GM18508 (cell line): ENCODE measurements around the gene MACC1.

Source experiments
- ATAC-seq: cut with Tn5 transposase; IDR thresholded peaks from one replicate; pipeline ENCODE4 v1.9.1; 2021; ENCODE audit warnings: moderate number of reproducible peaks; ENCODE audit not compliant: insufficient read depth, unreplicated experiment

MACC1 gene

GRCh38 chr7:20217193-20217948, at the start of gene MACC1:
Gene MACC1 (minus strand): TSS chr7:20217384. CDS start chr7:20161862, 55,522 bp downstream.
- ATAC-seq, result peak; percentile 40

GRCh38 chr7:20264623-20265022, 47.4 kb upstream of the MACC1 start:
- no peak for ATAC-seq

GRCh38 chr7:20260223-20260622, 43.0 kb upstream of the MACC1 start:
- ATAC-seq, result no peak

- ATAC-seq, result no peak
These were observed 40.0 kb upstream of the MACC1 start for GRCh38 chr7:20257212-20257611.

GRCh38 chr7:20249920-20250319, 32.7 kb upstream of the MACC1 start:
- ATAC-seq, result no peak

GRCh38 chr7:20249376-20249775, 32.2 kb upstream of the MACC1 start:
- ATAC-seq, result no peak

- no peak for ATAC-seq
These were observed 29.1 kb upstream of the MACC1 start for GRCh38 chr7:20246236-20246635.

- no peak for ATAC-seq
These were observed 27.3 kb upstream of the MACC1 start for GRCh38 chr7:20244334-20245120.

- ATAC-seq, result no peak
These were observed 24.7 kb upstream of the MACC1 start for GRCh38 chr7:20241911-20242261.

- ATAC-seq, result no peak
These were observed 24.2 kb upstream of the MACC1 start for GRCh38 chr7:20241194-20241910.

- peak; percentile 29 for ATAC-seq
These were observed 23.1 kb upstream of the MACC1 start for GRCh38 chr7:20240080-20240926.

GRCh38 chr7:20238754-20239324, 21.7 kb upstream of the MACC1 start:
- peak; percentile 83 for ATAC-seq

GRCh38 chr7:20238194-20238753, 21.1 kb upstream of the MACC1 start:
- ATAC-seq, result no peak

- ATAC-seq, result no peak
These were observed 20.4 kb upstream of the MACC1 start for GRCh38 chr7:20237464-20238193.

- no peak for ATAC-seq
These were observed 19.6 kb upstream of the MACC1 start for GRCh38 chr7:20236790-20237189.

GRCh38 chr7:20236043-20236442, 18.9 kb upstream of the MACC1 start:
- ATAC-seq, result no peak

- ATAC-seq, result no peak
These were observed 18.1 kb upstream of the MACC1 start for GRCh38 chr7:20235288-20235687.

GRCh38 chr7:20233362-20233761, 16.2 kb upstream of the MACC1 start:
- ATAC-seq, result no peak

GRCh38 chr7:20232848-20233247, 15.7 kb upstream of the MACC1 start:
- no peak for ATAC-seq
